GM19372 (cell line): Measurements from ENCODE around the gene FBN1.

Experiments used
- ATAC-seq: cut with Tn5 transposase; IDR thresholded peaks from one replicate; pipeline ENCODE4 v1.9.1; 2021; ENCODE audit warnings: mild to moderate bottlenecking, low read depth, moderate library complexity; ENCODE audit not compliant: unreplicated experiment

Gene FBN1

DNA sequence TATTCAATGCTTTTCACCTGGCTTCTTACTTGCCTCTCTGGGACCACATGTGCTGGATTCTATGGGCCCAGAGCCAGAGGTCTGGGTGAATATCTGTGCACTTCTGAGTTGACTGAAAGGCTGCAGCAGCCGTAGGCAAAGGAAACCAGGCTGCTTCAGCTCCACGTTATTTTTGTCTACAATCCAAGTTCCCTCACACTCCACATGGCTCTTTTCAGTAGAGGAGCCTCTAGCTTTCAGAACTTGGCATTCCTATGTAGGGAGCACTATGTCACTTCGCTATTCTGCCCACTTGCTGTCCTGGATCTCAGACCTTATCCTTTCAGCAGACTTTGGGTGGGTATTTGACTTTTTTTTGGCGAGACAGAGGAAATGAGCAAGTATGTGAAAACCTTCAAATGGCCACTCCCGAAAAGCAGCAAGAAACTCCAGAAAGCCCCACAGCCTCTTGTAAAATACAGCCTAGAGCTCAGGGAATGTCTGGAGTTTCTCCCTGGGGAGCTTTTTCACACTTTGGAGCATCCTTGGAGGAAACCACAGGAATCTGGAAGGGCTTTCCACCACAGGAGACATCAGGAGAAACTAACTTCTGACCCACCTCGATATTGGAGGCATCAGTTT lies 233.4 kb downstream of the FBN1 start:
- ATAC-seq, result no peak

DNA sequence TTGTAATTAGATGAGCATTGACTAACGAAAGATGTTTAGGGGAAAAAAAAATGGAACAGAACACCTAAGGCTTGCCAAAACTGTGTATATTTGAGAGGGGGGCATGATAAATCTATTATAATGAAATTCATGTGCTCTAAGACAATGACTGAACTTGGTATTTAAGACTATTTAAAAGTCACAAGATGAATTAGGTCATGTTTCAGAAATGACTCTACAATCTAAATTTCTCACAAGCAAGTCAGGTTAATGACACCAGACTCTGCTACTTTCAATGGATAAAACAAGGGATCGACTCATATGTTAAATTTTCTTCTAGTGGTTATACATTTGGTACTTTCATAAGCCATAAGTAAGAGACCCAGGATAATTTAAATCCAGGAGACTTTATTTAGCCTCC lies 235.9 kb downstream of the FBN1 start:
- ATAC-seq, result no peak

DNA sequence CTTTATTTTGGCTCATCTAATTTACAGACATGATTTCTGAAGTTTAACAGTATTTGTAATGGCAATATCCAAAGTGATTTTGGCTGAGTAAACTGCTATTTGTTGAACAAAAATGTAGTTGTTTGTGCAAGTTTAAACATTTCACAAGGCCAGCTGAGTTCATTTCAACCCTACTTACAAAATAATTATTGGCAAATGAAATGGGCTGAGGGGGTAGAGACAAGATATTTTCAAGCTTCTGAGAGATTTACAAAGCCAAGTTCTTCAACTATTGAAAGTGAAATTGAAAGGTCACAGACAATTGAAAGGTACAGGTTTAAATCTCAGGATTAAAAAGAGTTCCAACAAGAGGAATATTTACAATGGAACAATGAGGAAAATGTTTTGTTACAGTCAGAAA lies 237.2 kb downstream of the FBN1 start:
- no peak for ATAC-seq

DNA sequence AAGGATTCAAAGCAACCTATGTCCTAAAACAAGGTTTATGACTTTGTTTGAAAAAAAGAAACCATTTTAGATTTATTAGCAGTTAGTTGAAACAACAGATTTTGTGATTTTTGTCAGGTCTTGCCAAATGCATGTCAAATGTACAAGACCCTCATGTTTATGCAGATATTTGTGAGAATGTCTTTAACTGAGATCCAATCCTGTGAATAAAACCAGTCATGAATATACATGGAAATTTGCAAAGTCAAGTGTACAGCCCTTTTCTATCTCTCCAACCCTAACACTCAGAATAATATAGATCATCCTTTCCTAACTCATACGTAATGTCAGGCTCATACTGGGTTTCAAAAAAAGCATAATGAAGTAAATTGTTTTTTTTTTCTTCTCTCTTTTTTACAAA lies 237.9 kb downstream of the FBN1 start:
- no peak for ATAC-seq

DNA sequence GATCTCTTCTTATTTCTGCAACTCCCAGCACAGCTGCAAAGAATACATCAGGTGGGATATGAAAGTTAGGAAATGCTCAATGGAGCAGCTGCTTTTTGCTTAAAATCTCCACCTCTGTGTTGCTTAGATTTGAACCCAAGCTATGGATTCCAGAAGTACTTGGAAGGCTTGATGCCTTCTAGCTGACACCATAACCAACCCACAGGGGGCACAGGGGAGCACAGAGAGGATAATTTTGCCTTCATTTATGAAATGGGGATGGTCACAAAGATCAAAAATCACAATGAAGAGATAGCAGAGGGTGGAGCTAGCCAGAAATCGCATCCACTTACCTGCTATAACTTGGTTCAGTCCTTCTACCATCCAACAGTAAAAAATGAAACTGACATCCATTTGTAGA lies 238.6 kb downstream of the FBN1 start:
- no peak for ATAC-seq

DNA sequence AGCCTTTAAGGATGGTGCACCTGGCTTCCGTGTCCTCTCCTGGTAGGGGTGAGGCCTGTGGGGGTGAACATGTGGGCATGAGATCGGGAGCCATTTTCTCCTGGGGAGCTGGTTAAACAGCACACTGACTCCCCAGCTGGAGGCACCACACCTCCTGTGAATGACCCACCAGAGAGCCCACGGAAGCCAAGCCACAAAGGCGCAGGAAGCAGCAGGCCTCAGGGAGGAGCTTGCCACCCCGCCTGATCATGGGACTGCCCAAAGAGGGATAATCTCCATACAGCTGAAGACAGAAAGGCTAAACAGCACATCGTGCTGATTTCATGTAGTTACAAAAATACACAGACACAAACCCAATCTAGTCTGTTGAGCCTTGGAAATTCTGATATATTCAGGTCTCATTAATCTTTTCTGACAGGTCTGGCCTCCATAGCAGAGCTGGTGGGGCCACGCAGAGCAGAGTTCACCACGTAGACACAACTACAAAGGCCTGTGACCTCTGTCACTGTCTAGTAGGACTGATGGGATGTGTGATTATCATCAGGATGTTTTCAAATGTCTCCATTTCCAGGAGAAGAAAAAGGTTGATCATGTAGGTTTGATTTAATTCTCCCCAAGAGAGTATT lies 239.1 kb downstream of the FBN1 start:
- ATAC-seq, result no peak

DNA sequence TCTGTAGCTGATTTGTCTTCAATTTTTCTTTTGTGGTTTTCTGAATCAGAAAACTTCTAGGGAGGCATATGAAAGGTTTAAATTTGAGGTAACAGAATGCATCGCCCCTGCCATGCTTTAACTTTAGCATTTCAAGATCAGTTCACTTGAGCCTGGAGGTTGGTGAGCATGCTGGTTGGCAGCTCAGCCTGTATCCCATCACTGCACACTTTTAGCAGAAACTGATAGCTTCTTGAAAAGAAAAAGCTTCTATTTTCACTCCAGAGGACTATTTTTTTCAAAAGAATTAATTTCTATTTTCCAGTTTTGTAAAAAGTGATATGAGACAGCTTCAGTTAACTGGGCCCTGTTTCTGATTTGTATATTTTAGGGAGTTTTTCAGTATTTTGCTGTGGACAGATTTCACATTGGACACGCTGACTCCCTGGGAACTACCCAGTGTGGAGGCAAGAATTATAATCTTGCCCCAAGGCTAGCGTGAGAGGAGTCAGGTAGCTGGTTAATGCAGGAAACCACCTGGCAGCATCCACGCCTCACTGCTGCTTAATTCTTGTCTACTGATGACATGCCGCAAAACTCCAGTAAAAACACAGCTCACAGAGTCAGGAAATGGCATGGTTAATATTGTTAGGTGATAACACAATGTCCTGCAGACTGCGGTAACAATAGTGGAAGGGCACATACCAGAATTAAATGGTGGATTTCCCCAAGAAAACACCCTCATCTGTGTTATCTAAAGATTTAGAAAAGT lies 242.9 kb downstream of the FBN1 start:
- no peak for ATAC-seq

DNA sequence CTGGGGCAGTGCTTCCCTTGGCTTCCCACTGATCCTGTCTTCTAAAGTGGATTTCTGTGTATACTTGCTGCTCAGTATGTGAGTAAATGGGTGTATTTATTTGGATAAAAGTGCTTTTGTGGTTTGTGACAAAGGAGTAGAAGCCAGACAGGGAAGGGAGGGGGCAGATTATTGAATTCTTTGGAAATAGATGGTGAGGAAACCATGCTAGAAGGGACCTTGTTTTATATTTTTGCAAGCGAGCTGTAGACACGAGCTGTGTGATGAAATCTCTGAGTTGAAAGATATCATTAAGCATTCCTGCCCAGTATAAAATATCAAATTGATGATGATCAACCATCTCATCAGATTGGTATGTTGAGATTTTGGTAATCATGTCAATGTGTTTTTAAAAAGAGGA lies 245.4 kb downstream of the FBN1 start:
- no peak for ATAC-seq

DNA sequence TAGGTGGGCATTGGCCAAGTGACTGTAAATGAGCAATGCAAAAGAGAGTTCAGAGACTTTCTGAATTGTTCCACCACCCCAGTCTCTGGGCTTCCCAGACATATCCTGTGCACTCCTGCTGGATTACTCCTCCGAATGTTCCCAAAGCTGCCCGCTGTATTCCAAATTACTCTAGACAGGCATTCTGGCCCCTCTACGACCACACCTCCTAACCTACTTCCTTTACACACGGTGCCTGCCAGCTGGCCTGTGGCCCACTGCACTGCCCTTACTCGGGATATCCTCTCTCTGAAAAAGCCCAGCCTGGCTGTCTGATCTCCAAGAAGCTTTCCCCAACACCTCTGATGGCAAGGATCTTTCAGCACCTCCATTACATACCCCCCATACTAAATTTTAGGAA lies 247.7 kb downstream of the FBN1 start:
- ATAC-seq, result no peak

DNA sequence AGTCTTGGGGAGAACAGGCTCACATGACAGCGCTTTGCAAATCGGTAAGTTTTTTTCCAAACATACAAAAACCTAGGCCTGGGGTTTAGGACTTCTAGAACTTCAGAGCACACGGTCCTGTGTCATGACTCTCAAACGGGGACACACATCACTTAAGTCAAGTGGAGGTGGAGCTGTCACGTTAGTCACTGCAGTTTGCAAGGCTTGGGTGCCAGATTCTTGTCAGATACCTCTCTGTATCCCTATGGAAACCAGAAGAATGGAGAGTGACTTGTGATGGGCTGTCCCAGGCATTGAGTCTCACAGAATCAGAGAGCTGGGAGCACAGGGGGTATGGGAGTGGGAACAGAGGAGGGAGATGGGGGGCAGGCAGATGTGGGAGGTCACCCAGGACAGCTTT lies 249.5 kb downstream of the FBN1 start:
- no peak for ATAC-seq

DNA sequence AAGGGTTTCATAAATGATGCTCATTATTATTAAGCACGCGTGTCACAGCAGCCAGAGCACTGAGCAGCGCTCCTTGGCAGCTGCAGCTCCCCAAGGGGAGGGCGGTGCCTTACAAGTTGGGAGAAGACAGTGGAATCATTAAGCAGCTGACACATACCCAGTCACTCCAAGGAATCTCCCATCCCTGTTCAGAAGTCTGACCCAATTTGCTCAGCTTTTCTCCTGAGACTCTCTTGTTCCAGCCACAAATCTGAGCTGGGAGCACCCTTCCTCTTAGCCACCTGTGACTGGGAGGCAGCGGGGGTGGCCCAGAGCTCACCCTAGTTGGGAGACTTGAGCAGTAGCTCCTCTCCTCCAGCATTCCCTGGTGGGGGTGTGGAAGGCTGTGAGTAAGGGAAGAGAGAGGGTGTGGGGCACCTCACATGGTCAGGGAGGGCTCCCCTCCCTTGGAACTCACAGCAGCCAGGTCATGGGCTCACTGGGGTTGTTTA lies 249.9 kb downstream of the FBN1 start:
- no peak for ATAC-seq

DNA sequence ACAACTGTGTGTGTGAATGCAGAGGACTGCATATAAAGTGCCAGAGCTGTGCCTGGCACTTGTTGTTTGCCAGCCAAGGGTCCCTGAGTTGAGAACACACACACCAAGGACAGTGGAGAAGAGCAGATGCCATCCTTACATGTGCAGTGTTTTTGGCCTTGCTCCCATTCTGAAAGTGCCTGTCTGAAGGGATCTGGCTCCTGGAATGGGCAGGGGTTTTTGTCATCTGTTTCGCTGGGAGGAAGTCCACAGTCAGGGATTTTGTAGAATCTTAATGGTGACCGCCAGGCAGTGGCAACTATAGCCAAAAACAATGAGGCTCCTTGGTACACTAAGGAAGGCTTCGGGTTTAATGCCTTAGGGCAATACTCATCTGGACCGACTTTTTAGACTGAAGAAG lies 250.5 kb downstream of the FBN1 start:
- no peak for ATAC-seq

DNA sequence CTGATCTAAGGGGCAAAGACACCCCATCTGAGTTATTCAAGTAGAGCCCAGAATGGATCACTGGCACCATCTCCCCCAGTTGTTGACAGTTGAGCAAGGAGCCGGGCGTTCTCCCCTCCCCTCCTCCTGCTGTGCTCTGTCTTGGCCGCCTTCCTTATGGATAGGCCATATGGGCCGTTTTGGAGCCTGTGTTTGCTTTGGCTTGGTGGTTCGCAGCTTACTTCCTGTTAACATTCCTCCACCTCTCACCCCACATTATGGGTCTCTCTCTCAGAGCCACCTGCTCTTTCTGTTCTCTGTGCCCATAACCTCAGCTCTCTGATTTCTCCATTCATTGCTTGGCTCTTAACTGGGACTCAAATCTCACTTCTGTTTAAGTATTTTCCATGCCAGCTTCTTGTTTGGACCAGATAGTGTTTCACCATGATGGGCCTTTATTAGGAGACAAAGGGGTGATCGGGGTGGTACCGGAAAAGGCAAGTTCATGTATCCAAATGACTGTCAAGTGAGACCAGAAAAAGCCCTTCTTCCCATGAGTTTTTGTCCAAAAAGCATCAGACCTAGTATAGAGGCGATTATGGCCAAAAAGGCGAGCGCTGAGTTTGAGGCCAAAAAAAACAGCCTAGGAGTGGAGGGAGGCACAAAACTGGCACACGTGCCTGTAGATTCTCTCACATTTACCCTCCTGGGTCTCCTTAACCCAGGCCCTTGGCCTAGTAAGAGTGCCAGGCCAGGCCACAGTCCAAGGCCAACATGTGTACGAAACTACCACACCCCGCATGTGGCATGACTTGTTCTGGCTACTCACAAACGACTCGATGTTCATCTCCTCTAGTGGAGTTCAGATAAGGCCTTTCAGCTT lies 251.6 kb downstream of the FBN1 start:
- no peak for ATAC-seq

DNA sequence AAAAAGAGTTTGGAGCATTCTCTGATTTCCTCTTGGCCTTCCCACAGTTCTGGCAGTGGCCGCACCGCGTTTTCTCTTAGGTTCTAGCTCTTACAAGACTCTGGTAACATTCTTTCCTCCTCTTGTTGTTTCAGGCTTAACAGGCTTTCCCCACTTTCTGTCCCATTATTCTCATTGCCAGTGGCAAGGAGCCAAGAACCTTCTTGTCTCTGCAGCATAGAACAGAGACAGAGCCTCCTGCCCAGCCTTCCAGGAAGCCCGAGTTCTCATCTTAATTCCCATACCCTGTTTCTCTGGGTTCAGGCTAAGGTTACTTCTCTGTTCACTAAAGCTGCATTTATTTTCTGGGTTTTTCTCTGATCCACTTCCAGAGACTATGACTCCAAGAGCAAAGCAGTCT lies 253.2 kb downstream of the FBN1 start:
- ATAC-seq, result no peak

DNA sequence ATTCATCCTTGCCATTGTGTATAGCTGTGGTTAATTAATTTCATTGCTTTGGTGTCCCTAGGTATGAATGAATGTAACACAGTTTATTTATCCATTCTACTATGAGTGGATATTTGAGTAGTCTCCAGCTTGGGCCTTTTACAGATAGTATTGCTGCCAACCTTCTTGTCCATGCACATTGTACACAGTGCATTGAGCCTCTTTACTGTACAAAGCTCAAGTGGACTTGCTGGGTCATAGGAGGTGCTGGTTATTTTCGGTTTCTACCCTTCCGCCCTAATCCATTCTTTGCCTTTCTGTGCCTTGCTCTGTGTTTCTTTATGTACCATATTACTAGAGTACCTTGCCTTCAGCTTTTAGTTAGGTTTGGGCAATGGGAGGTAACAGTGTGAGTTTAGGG lies 253.6 kb downstream of the FBN1 start:
- no peak for ATAC-seq

DNA sequence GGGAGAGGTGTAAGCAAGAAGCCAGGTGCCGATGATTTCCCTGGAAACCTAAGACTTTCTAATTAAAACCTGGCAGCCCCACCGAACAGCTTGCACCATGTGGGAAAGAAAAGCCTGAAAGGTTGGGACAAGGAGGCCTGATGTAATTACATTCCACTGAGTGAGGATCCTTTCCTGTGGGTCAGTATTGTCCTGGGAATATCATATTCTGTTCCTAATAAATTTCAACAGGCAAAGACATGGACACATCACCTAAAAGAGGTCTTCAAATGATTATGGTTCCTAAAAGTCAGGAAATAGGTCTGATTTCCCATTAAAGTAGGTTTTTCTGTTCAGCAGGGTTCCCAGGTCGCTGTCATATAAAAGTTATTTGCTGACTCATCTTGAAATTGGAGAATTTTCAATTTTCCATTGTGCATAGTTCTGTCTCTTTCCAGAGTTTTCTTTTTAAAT lies 255.8 kb downstream of the FBN1 start:
- ATAC-seq, result no peak

DNA sequence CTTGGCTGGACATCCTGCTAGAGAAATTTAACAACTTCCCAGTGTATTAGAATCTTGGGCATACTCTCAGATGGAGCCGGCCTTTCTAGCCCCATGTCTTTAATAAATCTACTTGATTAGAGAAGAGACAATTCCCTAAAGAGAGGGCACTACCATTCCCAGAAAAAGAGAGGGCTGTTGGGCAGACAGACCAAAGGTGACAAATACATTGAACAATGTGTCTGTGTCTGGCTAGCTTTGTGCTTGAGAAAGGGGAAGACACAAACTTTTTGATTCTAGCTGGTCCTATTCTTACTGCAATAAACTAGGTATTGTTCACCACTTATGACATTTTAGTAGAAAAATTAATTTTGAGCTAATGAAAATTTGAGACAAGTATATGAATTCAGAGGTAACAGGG lies 256.6 kb downstream of the FBN1 start:
- ATAC-seq, result no peak

DNA sequence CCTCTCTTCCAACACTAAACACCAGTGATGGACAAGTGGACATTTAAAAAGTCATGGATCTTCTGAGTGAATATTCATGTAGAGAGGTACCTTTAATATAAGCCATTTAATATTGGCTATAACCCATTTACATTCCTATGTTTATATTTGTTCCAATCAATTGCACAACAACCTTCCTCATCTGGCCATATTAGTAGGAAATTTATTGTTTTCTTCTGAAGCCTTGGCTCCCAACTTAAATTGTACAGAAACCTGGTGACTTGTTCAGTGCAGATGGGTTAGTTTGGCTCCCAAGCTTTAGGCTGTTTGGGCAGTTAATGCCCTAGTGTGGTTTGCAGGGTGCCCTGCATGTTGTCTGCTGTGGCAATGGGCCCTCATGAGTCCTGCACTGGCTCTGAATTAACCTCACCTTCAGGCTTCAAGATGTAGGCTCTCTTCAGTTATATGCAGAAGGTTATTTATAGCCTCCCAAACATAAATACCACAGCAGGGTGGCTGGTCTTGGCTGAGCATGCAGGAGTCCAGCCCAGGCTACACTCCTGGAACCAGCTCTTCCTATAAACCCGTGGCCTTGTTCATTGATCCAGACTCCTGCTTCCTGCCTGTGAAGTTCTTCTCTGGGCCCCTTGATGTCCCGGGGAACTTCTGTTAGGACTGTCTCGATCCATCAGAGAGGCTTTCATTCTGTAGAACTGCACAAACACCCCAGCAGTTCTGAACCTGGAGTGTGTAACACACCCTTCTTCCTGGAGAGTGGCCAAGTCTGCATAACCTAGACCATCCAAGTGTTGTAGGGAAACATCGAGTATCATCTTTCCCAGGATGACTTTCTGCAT lies 257.3 kb downstream of the FBN1 start:
- no peak for ATAC-seq

DNA sequence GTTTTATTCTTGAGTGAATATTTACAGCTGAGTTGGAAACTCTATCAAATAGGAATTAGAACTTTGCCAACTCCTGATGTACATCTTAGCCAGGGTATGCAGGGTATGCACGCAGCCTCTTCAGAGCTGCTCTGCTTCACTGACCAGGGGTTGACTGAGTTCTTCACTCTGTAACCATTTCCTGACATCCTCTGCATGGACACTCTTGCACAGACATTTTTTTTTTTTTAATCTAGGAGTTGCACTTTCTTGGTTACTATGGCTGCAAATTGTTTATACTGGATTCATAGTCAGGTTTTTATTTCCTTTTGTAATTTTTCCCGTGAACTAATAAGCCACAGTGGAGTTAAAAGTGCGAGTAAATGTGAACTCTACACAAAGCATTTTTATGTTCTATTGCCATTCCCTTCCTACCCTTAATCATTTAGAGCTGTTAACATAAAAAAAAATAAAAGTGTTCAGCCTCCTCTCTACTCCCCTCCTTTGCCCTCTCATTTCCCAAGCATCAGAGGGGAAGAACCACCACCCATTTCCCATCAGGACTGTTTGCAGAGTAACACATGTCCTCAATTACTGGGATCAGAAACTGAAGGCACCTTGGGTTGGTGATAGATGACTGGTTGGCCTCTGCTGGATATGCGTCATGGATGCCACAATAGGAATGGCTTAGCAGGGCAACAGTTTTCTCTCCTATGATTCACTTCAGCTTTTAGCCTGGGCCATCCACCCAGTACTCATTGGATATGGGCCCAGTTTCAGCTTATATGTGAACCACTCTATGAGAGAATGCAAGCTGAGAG lies 260.3 kb downstream of the FBN1 start:
- ATAC-seq, result no peak
